Measurements from ENCODE around the gene SH3RF2.
"Not testable (repeated sequence)": the region's sequence is repeated elsewhere in the genome, so short reads cannot be mapped to it uniquely, and the experiment has no call there.

SH3RF2 gene

GRCh38 chr5:146105477-146105876 is 169.1 kb downstream of the SH3RF2 start, which contains the start of gene PLAC8L1:
Gene PLAC8L1, minus strand, starts transcription at chr5:146105577. Its CDS starts 1,266 bp downstream, at chr5:146104311.
- H3K36me3 ChIP-seq (ENCODE audit: control insufficient read depth in 5 of 5, insufficient read depth in 5 of 5, low read length in 5 of 5) = peaks cover 0 to 7% (median 0%) of the 10 kb centered on the region in 5 donors
- H3K27ac ChIP-seq (ENCODE audit: low read depth, low read length) = no peak within 1 kb of the TSS
- no peak within 1 kb of the TSS for H3K9ac ChIP-seq (ENCODE audit: low read length in 5 of 5)
- H3K9me3 ChIP-seq (ENCODE audit: control insufficient read depth in 5 of 5, low read length in 5 of 5) = no peaks in the 10 kb centered on the region
- no peak within 1 kb of the TSS for H3K4me3 ChIP-seq (ENCODE audit: low read depth in 1 of 5, low read length in 5 of 5)
- H3K4me1 ChIP-seq (ENCODE audit: control insufficient read depth in 5 of 5, insufficient read depth in 5 of 5, low read length in 5 of 5) = no peaks in the 10 kb centered on the region
- no peaks in the 10 kb centered on the region for H3K27me3 ChIP-seq (ENCODE audit: control insufficient read depth in 5 of 5, insufficient read depth in 4 of 5, low read length in 5 of 5)

GRCh38 chr5:146107901-146108300 is 171.5 kb downstream of the SH3RF2 start:
- H3K36me3 ChIP-seq (ENCODE audit: control insufficient read depth in 5 of 5, insufficient read depth in 5 of 5, low read length in 5 of 5) = peaks cover 7 to 15% (median 12%) of the 10 kb centered on the region in 5 donors

GRCh38 chr5:146108870-146109269 is 172.5 kb downstream of the SH3RF2 start:
- peaks cover 9 to 20% (median 18%) of the 10 kb centered on the region in 5 donors for H3K36me3 ChIP-seq (ENCODE audit: control insufficient read depth in 5 of 5, insufficient read depth in 5 of 5, low read length in 5 of 5)
- not testable (repeated sequence) for H3K9me3 ChIP-seq (ENCODE audit: control insufficient read depth in 5 of 5, low read length in 5 of 5); H3K27ac ChIP-seq (ENCODE audit: low read depth, low read length); H3K9ac ChIP-seq (ENCODE audit: low read length in 5 of 5); H3K4me1 ChIP-seq (ENCODE audit: control insufficient read depth in 5 of 5, insufficient read depth in 5 of 5, low read length in 5 of 5); H3K27me3 ChIP-seq (ENCODE audit: control insufficient read depth in 5 of 5, insufficient read depth in 4 of 5, low read length in 5 of 5); H3K4me3 ChIP-seq (ENCODE audit: low read depth in 1 of 5, low read length in 5 of 5)

More at GRCh38 chr5:146107901-146108300, 171.5 kb downstream of the SH3RF2 start:
- Histone ChIP-seq H3K27me3 (ENCODE audit: control insufficient read depth in 5 of 5, insufficient read depth in 4 of 5, low read length in 5 of 5) (no peaks in the 10 kb centered on the region), H3K9ac (ENCODE audit: low read length in 5 of 5) (no peak overlapping the region), H3K4me1 (ENCODE audit: control insufficient read depth in 5 of 5, insufficient read depth in 5 of 5, low read length in 5 of 5) (no peaks in the 10 kb centered on the region), H3K4me3 (ENCODE audit: low read depth in 1 of 5, low read length in 5 of 5) (no peak overlapping the region), H3K9me3 (ENCODE audit: control insufficient read depth in 5 of 5, low read length in 5 of 5) (no peaks in the 10 kb centered on the region), H3K27ac (ENCODE audit: low read depth, low read length) (no peak overlapping the region)

- H3K27me3 ChIP-seq (ENCODE audit: control insufficient read depth in 5 of 5, insufficient read depth in 4 of 5, low read length in 5 of 5) = no peaks in the 10 kb centered on the region
- H3K9ac ChIP-seq (ENCODE audit: low read length in 5 of 5) = no peak overlapping the region
- H3K27ac ChIP-seq (ENCODE audit: low read depth, low read length) = no peak overlapping the region
- no peak overlapping the region for H3K4me3 ChIP-seq (ENCODE audit: low read depth in 1 of 5, low read length in 5 of 5)
- no peaks in the 10 kb centered on the region for H3K4me1 ChIP-seq (ENCODE audit: control insufficient read depth in 5 of 5, insufficient read depth in 5 of 5, low read length in 5 of 5)
- H3K36me3 ChIP-seq (ENCODE audit: control insufficient read depth in 5 of 5, insufficient read depth in 5 of 5, low read length in 5 of 5) = peaks cover 13 to 23% (median 17%) of the 10 kb centered on the region in 5 donors
- H3K9me3 ChIP-seq (ENCODE audit: control insufficient read depth in 5 of 5, low read length in 5 of 5) = no peaks in the 10 kb centered on the region
These were observed 173.0 kb downstream of the SH3RF2 start for GRCh38 chr5:146109379-146109778.

- Histone ChIP-seq H3K36me3 (ENCODE audit: control insufficient read depth in 5 of 5, insufficient read depth in 5 of 5, low read length in 5 of 5) (peaks cover 13 to 32% (median 23%) of the 10 kb centered on the region in 5 donors), H3K4me1 (ENCODE audit: control insufficient read depth in 5 of 5, insufficient read depth in 5 of 5, low read length in 5 of 5) (no peaks in the 10 kb centered on the region), H3K27ac (ENCODE audit: low read depth, low read length) (no peak overlapping the region), H3K4me3 (ENCODE audit: low read depth in 1 of 5, low read length in 5 of 5) (no peak overlapping the region), H3K9ac (ENCODE audit: low read length in 5 of 5) (no peak overlapping the region), H3K9me3 (ENCODE audit: control insufficient read depth in 5 of 5, low read length in 5 of 5) (no peaks in the 10 kb centered on the region), H3K27me3 (ENCODE audit: control insufficient read depth in 5 of 5, insufficient read depth in 4 of 5, low read length in 5 of 5) (no peaks in the 10 kb centered on the region)
These were observed 175.0 kb downstream of the SH3RF2 start for GRCh38 chr5:146111409-146111808.

- H3K9me3 ChIP-seq (ENCODE audit: control insufficient read depth in 5 of 5, low read length in 5 of 5) = no peaks in the 10 kb centered on the region
- H3K4me3 ChIP-seq (ENCODE audit: low read depth in 1 of 5, low read length in 5 of 5) = no peak overlapping the region
- peaks cover 16 to 37% (median 28%) of the 10 kb centered on the region in 5 donors for H3K36me3 ChIP-seq (ENCODE audit: control insufficient read depth in 5 of 5, insufficient read depth in 5 of 5, low read length in 5 of 5)
These were observed 176.1 kb downstream of the SH3RF2 start for GRCh38 chr5:146112476-146112875.

More at GRCh38 chr5:146112476-146112875, 176.1 kb downstream of the SH3RF2 start:
- H3K4me1 ChIP-seq (ENCODE audit: control insufficient read depth in 5 of 5, insufficient read depth in 5 of 5, low read length in 5 of 5) = no peaks in the 10 kb centered on the region
- no peak overlapping the region for H3K9ac ChIP-seq (ENCODE audit: low read length in 5 of 5)
- no peaks in the 10 kb centered on the region for H3K27me3 ChIP-seq (ENCODE audit: control insufficient read depth in 5 of 5, insufficient read depth in 4 of 5, low read length in 5 of 5)
- no peak overlapping the region for H3K27ac ChIP-seq (ENCODE audit: low read depth, low read length)

Measured in subcutaneous abdominal adipose tissue (tissue), 5 donors.